ENCODE data around the gene DIAPH2. TPM values are rescaled to one million over a fixed set of nuclear protein-coding genes. Genes with fewer than 3 reads are reported as not detected.

The DIAPH2 gene
- total RNA-seq, 4 donors from 2014 or later: 10.3 to 36.6 (median 17.9) TPM

GRCh38 chrX:97294041-97294440 is 609.4 kb downstream of the DIAPH2 start:
- DNase-seq: no peak
- no peak overlapping the region for H3K27ac ChIP-seq
- TF ChIP-seq POLR2A (IDR thresholded peaks at IDR 0.05): no peak
- no peak for TF ChIP-seq CTCF (IDR thresholded peaks at IDR 0.05)
- H3K4me3 ChIP-seq: no peak overlapping the region
- WGBS, 2 donors: 70 to 97% methylated on average over 4 of the region's 4 CpGs
- no peaks in the 10 kb centered on the region for H3K9me3 ChIP-seq
- intact Hi-C loops (cut with DNase I): no loop called here
- H3K36me3 ChIP-seq: no peaks in the 10 kb centered on the region
- H3K27me3 ChIP-seq: no peaks in the 10 kb centered on the region
- no peaks in the 10 kb centered on the region for H3K4me1 ChIP-seq

GRCh38 chrX:97295954-97296353 is 611.3 kb downstream of the DIAPH2 start:
- H3K4me3 ChIP-seq: no peak overlapping the region
- no peak for TF ChIP-seq POLR2A (IDR thresholded peaks at IDR 0.05)
- TF ChIP-seq CTCF (IDR thresholded peaks at IDR 0.05): no peak
- DNase-seq: no peak
- H3K4me1 ChIP-seq: no peaks in the 10 kb centered on the region
- H3K36me3 ChIP-seq: no peaks in the 10 kb centered on the region
- H3K27ac ChIP-seq: no peak overlapping the region
- H3K9me3 ChIP-seq: no peaks in the 10 kb centered on the region
- WGBS, 2 donors: 62 to 63% methylated on average over 2 of the region's 2 CpGs
- no peaks in the 10 kb centered on the region for H3K27me3 ChIP-seq
- intact Hi-C loops (cut with DNase I): no loop called here

GRCh38 chrX:97306771-97307470 is 622.3 kb downstream of the DIAPH2 start:
- 78 to 92% methylated on average over 1 of the region's 1 CpG for WGBS, 2 donors
- no peak for TF ChIP-seq POLR2A (IDR thresholded peaks at IDR 0.05)
- no peak for TF ChIP-seq CTCF (IDR thresholded peaks at IDR 0.05)
- Histone ChIP-seq H3K27ac (no peak overlapping the region), H3K4me3 (no peak overlapping the region), H3K9me3 (no peaks in the 10 kb centered on the region), H3K27me3 (peaks cover 0 to 3% (median 0%) of the 10 kb centered on the region in 4 donors), H3K4me1 (no peaks in the 10 kb centered on the region), H3K36me3 (no peaks in the 10 kb centered on the region)
- DNase-seq: no peak
- intact Hi-C loops (cut with DNase I): no loop called here

- Histone ChIP-seq H3K27me3 (peaks cover 0 to 3% (median 0%) of the 10 kb centered on the region in 4 donors), H3K4me3 (no peak overlapping the region)
These were observed 623.5 kb downstream of the DIAPH2 start for GRCh38 chrX:97308171-97308570.

More at GRCh38 chrX:97308171-97308570, 623.5 kb downstream of the DIAPH2 start:
- no peaks in the 10 kb centered on the region for H3K9me3 ChIP-seq
- intact Hi-C loops (cut with DNase I): no loop called here
- no peak for DNase-seq
- TF ChIP-seq POLR2A (IDR thresholded peaks at IDR 0.05): no peak
- TF ChIP-seq CTCF (IDR thresholded peaks at IDR 0.05): no peak
- no peaks in the 10 kb centered on the region for H3K36me3 ChIP-seq
- 81 to 92% methylated on average over 4 of the region's 4 CpGs for WGBS, 2 donors
- H3K4me1 ChIP-seq: no peaks in the 10 kb centered on the region
- H3K27ac ChIP-seq: no peak overlapping the region

All from esophagus squamous epithelium (tissue), 5 donors.